Osteocyte (in vitro differentiated cells): Measurements from ENCODE around the gene CPEB4. TPM values are rescaled to one million over a fixed set of nuclear protein-coding genes. Genes with fewer than 3 reads are reported as not detected.

Source experiments
- DNase-seq: peaks from one replicate; pipeline ENCODE4 v3.0.0; 2021; ENCODE audit warnings: mixed read lengths; ENCODE audit not compliant: unreplicated experiment; ENCODE audit errors: extremely low spot score
- H3K27ac Mint-ChIP-seq: one replicate; pipeline ENCODE4 v1.8.0; 2021; ENCODE audit warnings: mild to moderate bottlenecking, mixed read lengths; ENCODE audit not compliant: unreplicated experiment
- H3K27me3 Mint-ChIP-seq: one replicate; pipeline ENCODE4 v1.8.0; 2021; ENCODE audit warnings: mixed read lengths; ENCODE audit not compliant: unreplicated experiment
- H3K36me3 Mint-ChIP-seq: one replicate; pipeline ENCODE4 v1.8.0; 2021; ENCODE audit warnings: mixed read lengths; ENCODE audit not compliant: unreplicated experiment
- H3K4me1 Mint-ChIP-seq: one replicate; pipeline ENCODE4 v1.8.0; 2021; ENCODE audit warnings: mixed read lengths; ENCODE audit not compliant: unreplicated experiment
- H3K4me3 Mint-ChIP-seq: one replicate; pipeline ENCODE4 v1.8.0; 2021; ENCODE audit warnings: mild to moderate bottlenecking, moderate library complexity, mixed read lengths; ENCODE audit not compliant: unreplicated experiment
- H3K9me3 Mint-ChIP-seq: one replicate; pipeline ENCODE4 v1.8.0; 2021; ENCODE audit warnings: mixed read lengths; ENCODE audit not compliant: unreplicated experiment
- total RNA-seq: library from RNA; stranded (reverse); gene quantifications from 2 replicates; pipeline ENCODE4 v1.2.1, GENCODE V29; 2021
- TF ChIP-seq, protein P1 (sequence below): fragments of 200-600 bp; sonication (generic); IDR thresholded peaks from 2 replicates; pipeline ENCODE4 v1.5.0; 2021; ENCODE audit warnings: antibody characterized with exemption, mild to moderate bottlenecking, moderate library complexity

CPEB4 gene
- total RNA-seq, 1 donor from 2014 or later = 37.6 TPM

DNA sequence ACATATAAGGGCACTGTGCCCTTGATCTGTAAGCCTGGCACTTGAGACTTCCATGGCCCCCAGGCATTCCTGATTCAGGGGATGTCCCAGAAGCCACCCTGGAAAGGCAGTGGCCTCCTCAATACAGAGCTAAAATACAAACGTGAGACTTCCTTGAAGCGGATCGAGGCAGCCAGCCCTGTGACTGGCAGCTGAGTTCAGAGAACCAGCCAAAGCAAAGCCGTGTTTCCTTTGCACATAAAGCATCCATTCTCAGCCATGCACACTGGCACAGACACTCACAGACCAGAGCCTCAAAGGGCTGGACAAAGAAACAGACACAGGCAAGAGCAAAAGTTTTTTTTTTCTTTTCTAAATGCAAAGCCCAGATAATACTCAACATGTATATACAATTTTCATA, 18.8 kb upstream of the CPEB4 start:
- Mint-ChIP-seq H3K27me3 (no peaks in the 10 kb centered on the region), H3K4me1 (peaks cover 12% of the 10 kb centered on the region), H3K27ac (no peak overlapping the region), H3K4me3 (no peak overlapping the region), H3K9me3 (peaks cover 9% of the 10 kb centered on the region), H3K36me3 (no peaks in the 10 kb centered on the region)
- TF ChIP-seq, protein P1, sequence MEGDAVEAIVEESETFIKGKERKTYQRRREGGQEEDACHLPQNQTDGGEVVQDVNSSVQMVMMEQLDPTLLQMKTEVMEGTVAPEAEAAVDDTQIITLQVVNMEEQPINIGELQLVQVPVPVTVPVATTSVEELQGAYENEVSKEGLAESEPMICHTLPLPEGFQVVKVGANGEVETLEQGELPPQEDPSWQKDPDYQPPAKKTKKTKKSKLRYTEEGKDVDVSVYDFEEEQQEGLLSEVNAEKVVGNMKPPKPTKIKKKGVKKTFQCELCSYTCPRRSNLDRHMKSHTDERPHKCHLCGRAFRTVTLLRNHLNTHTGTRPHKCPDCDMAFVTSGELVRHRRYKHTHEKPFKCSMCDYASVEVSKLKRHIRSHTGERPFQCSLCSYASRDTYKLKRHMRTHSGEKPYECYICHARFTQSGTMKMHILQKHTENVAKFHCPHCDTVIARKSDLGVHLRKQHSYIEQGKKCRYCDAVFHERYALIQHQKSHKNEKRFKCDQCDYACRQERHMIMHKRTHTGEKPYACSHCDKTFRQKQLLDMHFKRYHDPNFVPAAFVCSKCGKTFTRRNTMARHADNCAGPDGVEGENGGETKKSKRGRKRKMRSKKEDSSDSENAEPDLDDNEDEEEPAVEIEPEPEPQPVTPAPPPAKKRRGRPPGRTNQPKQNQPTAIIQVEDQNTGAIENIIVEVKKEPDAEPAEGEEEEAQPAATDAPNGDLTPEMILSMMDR = no peak
- DNase-seq = no peak

- Mint-ChIP-seq H3K27ac (no peak overlapping the region), H3K4me3 (no peak overlapping the region), H3K9me3 (no peaks in the 10 kb centered on the region), H3K27me3 (no peaks in the 10 kb centered on the region), H3K4me1 (peaks cover 12% of the 10 kb centered on the region), H3K36me3 (no peaks in the 10 kb centered on the region)
- DNase-seq = no peak
- TF ChIP-seq, protein P1 = no peak
Observed at GRCh38 chr5:173872957-173873305, 15.2 kb upstream of the CPEB4 start.

- peaks cover 9% of the 10 kb centered on the region for H3K4me1 Mint-ChIP-seq
- TF ChIP-seq, protein P1 = no peak
- H3K4me3 Mint-ChIP-seq = no peak overlapping the region
- no peaks in the 10 kb centered on the region for H3K9me3 Mint-ChIP-seq
- no peaks in the 10 kb centered on the region for H3K36me3 Mint-ChIP-seq
- H3K27me3 Mint-ChIP-seq = no peaks in the 10 kb centered on the region
- no peak for DNase-seq
- H3K27ac Mint-ChIP-seq = no peak overlapping the region
Observed at GRCh38 chr5:173873306-173873922, 14.7 kb upstream of the CPEB4 start.

- Mint-ChIP-seq H3K27me3 (no peaks in the 10 kb centered on the region), H3K9me3 (no peaks in the 10 kb centered on the region), H3K4me3 (no peak overlapping the region), H3K36me3 (no peaks in the 10 kb centered on the region), H3K4me1 (peaks cover 2% of the 10 kb centered on the region), H3K27ac (no peak overlapping the region)
- no peak for DNase-seq
- TF ChIP-seq, protein P1 = no peak
Observed at GRCh38 chr5:173875189-173875588, 13.0 kb upstream of the CPEB4 start.

DNA sequence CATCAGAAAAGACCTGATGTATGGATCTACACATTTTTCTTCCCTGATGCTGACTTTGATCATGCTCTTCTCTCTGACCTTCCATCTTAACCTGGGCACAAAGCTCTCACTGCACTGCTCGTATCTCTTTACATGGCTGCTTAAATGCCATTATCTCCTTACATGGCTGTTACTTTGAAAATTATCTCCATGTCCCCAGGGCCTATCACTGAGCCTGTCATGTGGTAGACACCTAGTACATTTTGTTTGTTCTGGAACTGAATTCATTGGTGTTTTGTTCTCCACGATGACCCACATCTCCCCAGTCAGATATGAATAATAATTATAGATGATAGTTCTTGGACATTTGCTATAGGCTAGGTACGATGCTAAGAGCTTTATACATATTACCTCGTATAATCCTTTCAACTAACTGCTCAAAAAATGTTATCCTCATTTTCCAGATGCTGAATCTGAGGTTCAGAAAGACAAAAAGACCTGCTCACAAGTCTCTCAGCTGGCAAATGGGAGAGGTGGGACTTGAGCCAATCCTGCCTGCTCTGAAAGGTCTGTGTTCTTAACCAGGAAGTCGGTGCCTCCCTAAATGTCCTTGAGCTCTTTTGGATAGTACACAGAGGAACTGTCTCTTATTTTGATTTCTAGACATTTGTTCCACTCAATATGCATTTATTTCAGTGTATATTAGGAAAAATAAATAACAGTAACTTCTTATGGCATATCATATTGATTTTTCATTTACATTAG, 9.8 kb upstream of the CPEB4 start:
- H3K27ac Mint-ChIP-seq = no peak overlapping the region
- TF ChIP-seq, protein P1 = no peak
- no peaks in the 10 kb centered on the region for H3K27me3 Mint-ChIP-seq
- H3K36me3 Mint-ChIP-seq = no peaks in the 10 kb centered on the region
- no peaks in the 10 kb centered on the region for H3K9me3 Mint-ChIP-seq
- H3K4me1 Mint-ChIP-seq = peaks cover 2% of the 10 kb centered on the region
- no peak for DNase-seq
- H3K4me3 Mint-ChIP-seq = no peak overlapping the region
